ENCODE data around the gene ANTXR1. TPM values are rescaled to one million over a fixed set of nuclear protein-coding genes. Genes with fewer than 3 reads are reported as not detected.

The ANTXR1 gene
- total RNA-seq, 1 experiment from 2014 or later, result 37.3 TPM

DNA sequence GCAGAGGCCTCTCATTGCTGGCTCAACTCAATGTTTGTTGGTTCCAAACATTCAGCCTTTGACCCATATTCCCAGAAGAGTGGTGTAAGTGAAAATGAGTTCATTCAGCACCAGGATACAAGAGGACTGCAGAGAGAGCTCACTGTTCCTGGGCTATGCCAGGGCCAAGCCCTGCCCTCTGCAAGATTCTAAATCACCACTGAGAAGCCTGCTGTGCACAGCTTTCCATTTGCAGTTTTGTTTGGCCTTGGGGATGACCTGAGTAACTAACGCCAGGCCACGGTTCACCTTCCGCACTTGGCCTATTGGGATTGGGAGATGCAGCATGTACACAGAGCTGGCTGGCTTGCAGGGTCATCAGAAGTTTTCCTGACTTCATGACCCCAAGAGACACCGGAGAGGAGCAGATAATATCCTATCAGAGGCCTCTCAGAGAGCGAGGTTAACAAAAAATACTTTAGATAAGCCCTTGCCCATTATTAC, 25.9 kb upstream of the ANTXR1 start:
- H3K23ac ChIP-seq (ENCODE audit: insufficient read length, low read depth, low read length), result no peak overlapping the region
- no peaks in the 10 kb centered on the region for H3K79me1 ChIP-seq (ENCODE audit: insufficient read depth, low read depth, low read length, poor library complexity, severe bottlenecking)
- no peak overlapping the region for H3K27ac ChIP-seq (ENCODE audit: insufficient read length, low read depth, low read length)
- H4K91ac ChIP-seq (ENCODE audit: insufficient read length, low read depth, low read length), result no peak overlapping the region
- H3K14ac ChIP-seq (ENCODE audit: insufficient read depth, low read length), result 0 out of 2 replicates have a peak overlapping the region, but pooled peaks have one; percentile 59
- no peaks in the 10 kb centered on the region for H3K27me3 Mint-ChIP-seq (ENCODE audit: low read depth)
- no peak for TF ChIP-seq CTCF (conservative IDR thresholded peaks at IDR 0.05)
- H2BK12ac ChIP-seq (ENCODE audit: insufficient read length, low read depth, low read length), result no peak overlapping the region
- H3K27me3 ChIP-seq (ENCODE audit: insufficient read depth, low read length), result no peaks in the 10 kb centered on the region
- no peaks in the 10 kb centered on the region for H3K9me3 Mint-ChIP-seq
- H2AK5ac ChIP-seq (ENCODE audit: insufficient read length, low read length), result no peak overlapping the region
- H3K4me1 ChIP-seq (ENCODE audit: insufficient read depth, low read length), result no peaks in the 10 kb centered on the region
- no peak overlapping the region for H2BK15ac ChIP-seq (ENCODE audit: low read depth, low read length)
- no peak overlapping the region for H3T11ph ChIP-seq (ENCODE audit: low read length)
- H4K5ac ChIP-seq (ENCODE audit: insufficient read length, low read depth, low read length), result no peak overlapping the region
- no peak overlapping the region for H3K4ac ChIP-seq (ENCODE audit: low read depth, low read length)
- no peak for DNase-seq
- no peak overlapping the region for H3K27ac Mint-ChIP-seq
- no peak overlapping the region for H3K4me3 Mint-ChIP-seq
- no peaks in the 10 kb centered on the region for H3K79me2 ChIP-seq (ENCODE audit: insufficient read depth, low read length)
- H3K9me3 ChIP-seq (ENCODE audit: control insufficient read depth, low read depth, low read length), result no peaks in the 10 kb centered on the region
- H2BK20ac ChIP-seq (ENCODE audit: low read depth, low read length, poor library complexity, severe bottlenecking), result no peak overlapping the region
- no peak overlapping the region for H2BK120ac ChIP-seq (ENCODE audit: low read depth, low read length, poor library complexity, severe bottlenecking)
- no peak overlapping the region for H3K4me2 ChIP-seq (ENCODE audit: insufficient read depth, insufficient read length, low read length)
- no peaks in the 10 kb centered on the region for H3K36me3 Mint-ChIP-seq (ENCODE audit: insufficient read depth in 1 of 3, low read depth in 3 of 3)
- H3K18ac ChIP-seq (ENCODE audit: insufficient read length, low read depth, low read length), result no peak overlapping the region
- no peak overlapping the region for H4K8ac ChIP-seq (replicated peaks; ENCODE audit: insufficient read length, low read depth, low read length)
- H3K56ac ChIP-seq (ENCODE audit: insufficient read length, low read depth, low read length), result no peak overlapping the region
- no peaks in the 10 kb centered on the region for H3K23me2 ChIP-seq (ENCODE audit: insufficient read length, low read depth, low read length, poor library complexity, severe bottlenecking)
- no peak overlapping the region for H2BK5ac ChIP-seq (ENCODE audit: insufficient read length, low read length)
- no peaks in the 10 kb centered on the region for H4K20me1 ChIP-seq (ENCODE audit: control insufficient read depth, insufficient read depth, insufficient read length)
- no peak overlapping the region for H3K9ac ChIP-seq (ENCODE audit: extremely low read depth, insufficient read length, low read length)
- no peak overlapping the region for H2AFZ ChIP-seq (ENCODE audit: low read length)
- no peaks in the 10 kb centered on the region; a peak in 1 of 4 replicates for H3K4me1 Mint-ChIP-seq
- WGBS (ENCODE audit: extremely low coverage, insufficient read length, low lambda C conversion rate), result no CpG with 5 or more reads among the region's 5 CpGs
